Keratinocyte (primary cell): ENCODE measurements around the gene MAST2.

Experiments
- EZH2 ChIP-seq: IDR thresholded peaks from one replicate; pipeline ENCODE4 v1.6.1; 2012; ENCODE audit warnings: inconsistent platforms, mild to moderate bottlenecking, low read length, moderate library complexity
- TF ChIP-seq, protein P1 (sequence below), 3 experiments: IDR thresholded peaks in 1 of 3; conservative IDR thresholded peaks in 1 of 3; optimal IDR thresholded peaks in 1 of 3; 2 replicates in 2 of 3; 3 replicates in 1 of 3; pipeline versions ENCODE3 to v1.5.1; 2011; ENCODE audit warnings: low read length in 3 of 3, mild to moderate bottlenecking in 3 of 3, moderate library complexity in 2 of 3, control low read depth in 1 of 3, inconsistent platforms in 1 of 3; ENCODE audit not compliant: insufficient read depth in 2 of 3; ENCODE audit errors: extremely low read depth in 1 of 3

- no peak for TF ChIP-seq EZH2
- TF ChIP-seq, protein P1, sequence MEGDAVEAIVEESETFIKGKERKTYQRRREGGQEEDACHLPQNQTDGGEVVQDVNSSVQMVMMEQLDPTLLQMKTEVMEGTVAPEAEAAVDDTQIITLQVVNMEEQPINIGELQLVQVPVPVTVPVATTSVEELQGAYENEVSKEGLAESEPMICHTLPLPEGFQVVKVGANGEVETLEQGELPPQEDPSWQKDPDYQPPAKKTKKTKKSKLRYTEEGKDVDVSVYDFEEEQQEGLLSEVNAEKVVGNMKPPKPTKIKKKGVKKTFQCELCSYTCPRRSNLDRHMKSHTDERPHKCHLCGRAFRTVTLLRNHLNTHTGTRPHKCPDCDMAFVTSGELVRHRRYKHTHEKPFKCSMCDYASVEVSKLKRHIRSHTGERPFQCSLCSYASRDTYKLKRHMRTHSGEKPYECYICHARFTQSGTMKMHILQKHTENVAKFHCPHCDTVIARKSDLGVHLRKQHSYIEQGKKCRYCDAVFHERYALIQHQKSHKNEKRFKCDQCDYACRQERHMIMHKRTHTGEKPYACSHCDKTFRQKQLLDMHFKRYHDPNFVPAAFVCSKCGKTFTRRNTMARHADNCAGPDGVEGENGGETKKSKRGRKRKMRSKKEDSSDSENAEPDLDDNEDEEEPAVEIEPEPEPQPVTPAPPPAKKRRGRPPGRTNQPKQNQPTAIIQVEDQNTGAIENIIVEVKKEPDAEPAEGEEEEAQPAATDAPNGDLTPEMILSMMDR (optimal IDR thresholded peaks at IDR 0.05 in 1 of 3, IDR thresholded peaks at IDR 0.05 in 1 of 3, conservative IDR thresholded peaks at IDR 0.05 in 1 of 3; ENCODE audit: extremely low read depth in 1 of 3, insufficient read depth in 2 of 3, low read length in 3 of 3) = no peak
Observed at GRCh38 chr1:45895406-45895805, 92.0 kb downstream of the MAST2 start.
